ENCODE results near the gene STRA8. TPM values are rescaled to one million over a fixed set of nuclear protein-coding genes. Genes with fewer than 3 reads are reported as not detected.

Gene STRA8
- total RNA-seq, 1 donor from 2014 or later, result not detected

- no peak for TF ChIP-seq CTCF (IDR thresholded peaks at IDR 0.05)
- H3K9me3 ChIP-seq, result no peaks in the 10 kb centered on the region
- intact Hi-C loops (cut with DNase I), result no loop called here
- H3K27me3 ChIP-seq, result no peaks in the 10 kb centered on the region
- peaks cover 66 to 98% of the 10 kb centered on the region in 2 donors for H3K36me3 ChIP-seq
- no peaks in the 10 kb centered on the region for H3K4me1 ChIP-seq
- no peak overlapping the region for H3K27ac ChIP-seq
- no peak overlapping the region for H3K4me3 ChIP-seq
- DNase-seq (ENCODE audit: low spot score in 2 of 2), result no peak
Measured at GRCh38 chr7:135188298-135188984, 45.2 kb upstream of the STRA8 start.

GRCh38 chr7:135189221-135189662 is 44.4 kb upstream of the STRA8 start:
- intact Hi-C loops (cut with DNase I), result no loop called here
- H3K36me3 ChIP-seq, result peaks cover 68 to 98% of the 10 kb centered on the region in 2 donors

GRCh38 chr7:135189961-135190360 is 43.7 kb upstream of the STRA8 start:
- peak in 1 of 2 donors; percentile 31 for DNase-seq (ENCODE audit: low spot score in 2 of 2)
- no peaks in the 10 kb centered on the region for H3K9me3 ChIP-seq
- no peaks in the 10 kb centered on the region for H3K27me3 ChIP-seq
- H3K4me3 ChIP-seq, result no peak overlapping the region
- intact Hi-C loops (cut with DNase I), result no loop called here
- no peak overlapping the region for H3K27ac ChIP-seq
- peaks cover 61 to 98% of the 10 kb centered on the region in 2 donors for H3K36me3 ChIP-seq
- TF ChIP-seq CTCF (IDR thresholded peaks at IDR 0.05), result no peak
- H3K4me1 ChIP-seq, result no peaks in the 10 kb centered on the region

More at GRCh38 chr7:135189221-135189662, 44.4 kb upstream of the STRA8 start:
- Histone ChIP-seq H3K27ac (no peak overlapping the region), H3K27me3 (no peaks in the 10 kb centered on the region), H3K9me3 (no peaks in the 10 kb centered on the region), H3K4me3 (no peak overlapping the region), H3K4me1 (no peaks in the 10 kb centered on the region)
- no peak for TF ChIP-seq CTCF (IDR thresholded peaks at IDR 0.05)
- no peak for DNase-seq (ENCODE audit: low spot score in 2 of 2)

GRCh38 chr7:135190703-135191102 is 42.9 kb upstream of the STRA8 start:
- DNase-seq (ENCODE audit: low spot score in 2 of 2), result no peak
- intact Hi-C loops (cut with DNase I), result no loop called here
- H3K36me3 ChIP-seq, result peaks cover 59 to 96% of the 10 kb centered on the region in 2 donors

GRCh38 chr7:135192914-135193536 is 40.6 kb upstream of the STRA8 start:
- H3K4me3 ChIP-seq, result no peak overlapping the region
- no peak overlapping the region for H3K27ac ChIP-seq
- H3K27me3 ChIP-seq, result no peaks in the 10 kb centered on the region
- H3K4me1 ChIP-seq, result no peaks in the 10 kb centered on the region
- peak in 1 of 2 donors; percentile 56 for DNase-seq (ENCODE audit: low spot score in 2 of 2)
- intact Hi-C loops (cut with DNase I), result no loop called here
- TF ChIP-seq CTCF (IDR thresholded peaks at IDR 0.05), result no peak
- peaks cover 61 to 95% of the 10 kb centered on the region in 2 donors for H3K36me3 ChIP-seq
- no peaks in the 10 kb centered on the region for H3K9me3 ChIP-seq

More at GRCh38 chr7:135190703-135191102, 42.9 kb upstream of the STRA8 start:
- Histone ChIP-seq H3K4me1 (no peaks in the 10 kb centered on the region), H3K27me3 (no peaks in the 10 kb centered on the region), H3K27ac (no peak overlapping the region), H3K9me3 (no peaks in the 10 kb centered on the region), H3K4me3 (no peak overlapping the region)
- TF ChIP-seq CTCF (IDR thresholded peaks at IDR 0.05), result no peak
